CD4-positive, alpha-beta T cell treated with Interleukin-4 for 1 hour (primary cell): ENCODE results near the gene PRTFDC1.

Experiments used
- DNase-seq, 2 donors: peaks; one replicate each; pipeline ENCODE4 v3.0.0-alpha.2; 2020 to 2022

Gene PRTFDC1

DNA sequence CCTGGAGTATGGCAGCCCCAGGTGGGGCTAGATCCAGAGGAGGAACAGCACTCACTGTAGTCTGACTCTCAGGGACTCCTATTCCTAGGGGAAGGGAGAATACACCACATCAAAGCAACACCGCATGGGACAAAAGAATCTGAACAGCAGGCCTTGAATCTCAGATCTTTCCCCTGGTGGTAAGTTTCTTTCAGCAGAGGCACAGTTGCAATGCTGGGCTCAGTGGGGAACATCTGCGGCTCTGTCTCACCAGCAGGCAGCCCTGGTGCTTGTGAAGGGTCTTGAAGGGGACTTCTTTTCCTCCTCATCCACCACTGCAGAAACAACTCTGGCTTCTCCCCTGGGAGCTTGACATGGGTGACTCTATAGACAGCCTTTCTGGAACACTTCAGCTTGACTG, 117.5 kb downstream of the PRTFDC1 start:
- no peak for DNase-seq

DNA sequence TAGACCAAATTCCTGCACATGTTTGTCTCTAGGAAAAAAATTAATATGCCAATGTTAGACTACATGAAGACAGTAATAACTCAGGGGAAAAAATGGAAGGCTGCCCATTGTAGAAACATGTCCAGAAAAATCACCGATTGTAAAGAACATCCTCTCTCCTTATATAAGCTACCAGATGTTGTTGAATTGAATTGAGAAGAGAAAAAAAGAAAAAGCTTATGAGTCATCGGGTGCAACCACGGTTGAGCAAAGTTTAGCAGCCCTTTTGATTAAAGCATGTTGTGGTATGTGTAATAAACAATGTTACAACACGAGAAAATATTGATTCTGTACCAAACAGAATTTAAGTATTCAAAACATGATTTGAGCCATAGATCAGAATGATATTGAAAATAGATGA, 126.4 kb downstream of the PRTFDC1 start:
- DNase-seq = peak in 1 of 2 donors; percentile 7

DNA sequence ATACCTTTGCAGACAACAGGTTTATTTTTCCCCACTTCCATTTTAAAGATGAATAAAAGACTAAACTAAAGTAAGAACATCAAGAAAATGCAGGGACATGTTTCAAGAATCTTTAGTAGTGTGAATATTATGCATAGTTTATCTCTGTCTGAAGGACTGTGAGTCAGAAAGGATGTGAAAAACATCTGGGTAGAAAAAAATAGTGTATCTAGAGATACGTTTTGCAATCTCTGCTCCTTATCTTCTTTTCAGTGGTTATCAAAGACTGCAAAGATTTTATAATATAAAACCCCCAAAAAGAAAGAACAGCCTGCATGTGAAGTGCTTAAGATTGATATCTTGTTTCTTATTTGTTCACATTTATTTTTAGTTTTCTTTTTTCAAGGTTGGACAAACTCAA, 126.9 kb downstream of the PRTFDC1 start:
- DNase-seq = peak in 1 of 2 donors; percentile 3

DNA sequence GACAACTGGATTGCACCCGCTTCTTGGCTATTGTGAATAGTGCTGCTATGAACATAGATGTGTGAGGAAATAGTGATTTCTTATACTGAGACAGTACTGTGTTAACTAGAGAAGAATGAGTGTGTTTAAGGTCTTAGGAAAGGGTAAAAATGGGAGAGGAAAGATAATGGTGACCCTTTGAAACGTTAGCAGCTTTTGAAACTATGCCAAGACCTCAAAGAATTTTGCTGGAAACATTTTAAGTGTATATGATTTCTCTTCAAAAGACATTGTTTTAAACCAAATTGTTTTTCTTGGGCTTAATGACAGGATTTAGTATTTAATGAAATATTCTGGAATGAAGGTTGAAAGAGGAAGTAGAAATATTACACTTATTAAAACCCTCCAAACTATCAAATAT, 127.9 kb downstream of the PRTFDC1 start:
- DNase-seq = no peak

DNA sequence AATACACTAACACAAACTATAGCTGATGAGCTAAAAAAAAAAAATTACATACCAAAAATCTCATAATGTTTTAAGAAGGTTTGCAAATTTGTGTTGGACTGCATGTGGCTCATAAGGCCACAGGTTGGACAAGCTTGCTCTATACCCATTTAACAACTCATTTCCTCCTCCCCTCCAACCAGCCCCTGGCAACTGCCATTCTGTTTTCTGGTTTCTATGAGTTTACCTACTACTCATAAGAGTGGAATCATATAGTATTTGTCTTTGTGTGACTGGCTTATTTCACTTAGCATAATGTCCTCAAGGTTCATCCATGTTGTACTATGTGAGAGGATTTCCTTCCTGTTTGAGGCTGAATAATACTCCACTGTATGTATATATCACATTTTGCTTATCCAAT, 128.3 kb downstream of the PRTFDC1 start:
- no peak for DNase-seq

DNA sequence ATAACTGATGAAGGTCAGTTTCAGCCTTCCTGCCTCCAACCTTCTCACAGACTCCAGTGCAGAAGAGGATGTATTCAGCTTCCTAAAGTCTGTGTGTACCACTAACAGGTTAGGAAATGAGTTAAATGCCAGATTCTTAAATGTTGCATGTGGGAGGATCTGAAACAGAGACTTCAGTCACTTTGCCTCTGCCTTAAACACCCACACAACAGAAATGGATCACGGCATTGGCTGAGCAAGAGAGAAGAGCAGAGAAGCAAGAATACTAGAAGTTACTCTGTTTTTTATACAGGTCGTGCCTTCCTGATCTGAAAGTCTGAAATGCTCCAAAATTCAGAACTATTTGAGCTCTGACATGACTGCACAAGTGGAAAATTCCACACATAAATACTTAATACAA, 129.8 kb downstream of the PRTFDC1 start:
- DNase-seq = no peak

DNA sequence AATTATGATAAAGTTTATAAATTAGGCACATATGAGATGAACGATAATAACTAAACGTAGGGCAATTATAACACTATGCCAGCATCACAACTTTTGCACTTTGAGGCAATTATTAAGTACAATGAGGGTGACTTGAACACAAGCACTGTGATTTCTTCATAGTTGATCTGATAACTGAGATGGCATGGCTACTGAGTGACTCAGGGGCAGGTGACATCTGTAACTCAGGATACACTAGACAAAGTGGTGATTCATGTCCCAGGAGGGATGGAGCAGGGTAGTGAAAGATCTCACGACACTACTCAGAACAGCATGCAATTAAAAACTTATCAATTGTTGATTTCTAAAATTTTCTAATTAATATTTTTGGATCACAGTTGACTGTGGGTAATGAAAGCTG, 130.4 kb downstream of the PRTFDC1 start:
- DNase-seq = no peak

DNA sequence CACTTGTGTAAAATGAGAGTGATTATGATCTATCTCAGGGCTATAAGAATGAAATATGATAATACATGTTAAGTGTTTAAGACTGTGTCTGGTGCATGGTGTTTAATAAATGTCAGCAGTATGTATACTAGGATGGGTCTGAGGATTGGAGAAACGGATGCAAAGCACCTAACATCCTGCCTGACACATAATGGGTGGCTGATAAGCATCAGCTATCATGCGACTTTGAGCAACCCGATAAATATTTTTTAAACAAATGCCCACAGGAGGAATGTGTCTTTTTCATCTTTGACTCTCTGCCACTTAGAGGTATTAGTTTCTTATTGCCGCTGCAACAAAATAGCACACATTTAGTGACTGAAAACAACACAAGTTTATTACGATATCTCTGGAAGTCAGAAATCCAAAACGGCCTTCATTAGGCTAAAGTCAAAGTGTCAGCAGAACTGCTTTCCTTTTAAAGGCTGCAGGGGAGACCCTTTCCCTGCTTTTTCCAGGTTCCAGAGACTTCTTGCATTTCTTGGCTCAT, 135.5 kb downstream of the PRTFDC1 start:
- no peak for DNase-seq

DNA sequence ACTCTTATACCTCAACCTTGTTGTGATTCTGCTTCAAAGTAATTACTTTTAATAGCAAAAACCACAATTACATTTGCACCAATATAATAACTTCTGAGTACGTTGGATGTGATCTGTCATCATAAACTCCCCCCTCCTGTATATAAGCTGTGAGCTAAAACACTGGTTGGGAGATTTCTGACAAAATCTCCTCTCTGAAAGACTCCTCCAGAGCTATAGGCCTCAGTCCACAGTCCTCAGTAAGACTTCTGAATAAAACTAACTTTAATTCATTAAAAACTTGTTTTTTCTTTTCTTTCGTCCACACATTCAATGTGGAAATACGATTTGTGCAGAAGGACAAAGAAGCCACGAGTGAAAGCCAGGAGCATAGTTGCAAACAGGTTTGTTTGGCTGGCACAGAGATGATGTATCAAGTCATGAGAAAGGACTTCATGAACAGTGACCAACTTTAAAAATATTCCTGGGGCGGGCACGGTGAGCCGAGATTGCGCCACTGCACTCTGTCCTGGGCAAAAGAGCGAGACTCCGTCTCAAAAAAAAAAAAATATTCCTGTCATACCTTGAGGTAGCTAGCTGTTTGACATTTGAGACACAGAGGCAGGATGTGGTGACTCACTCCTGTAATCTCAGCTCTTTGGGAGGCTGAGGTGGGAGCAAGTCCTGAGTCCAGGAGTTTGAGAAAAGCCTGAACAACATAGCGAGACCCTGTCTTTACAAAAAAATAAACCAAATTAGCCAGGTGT, 137.7 kb downstream of the PRTFDC1 start:
- no peak for DNase-seq

DNA sequence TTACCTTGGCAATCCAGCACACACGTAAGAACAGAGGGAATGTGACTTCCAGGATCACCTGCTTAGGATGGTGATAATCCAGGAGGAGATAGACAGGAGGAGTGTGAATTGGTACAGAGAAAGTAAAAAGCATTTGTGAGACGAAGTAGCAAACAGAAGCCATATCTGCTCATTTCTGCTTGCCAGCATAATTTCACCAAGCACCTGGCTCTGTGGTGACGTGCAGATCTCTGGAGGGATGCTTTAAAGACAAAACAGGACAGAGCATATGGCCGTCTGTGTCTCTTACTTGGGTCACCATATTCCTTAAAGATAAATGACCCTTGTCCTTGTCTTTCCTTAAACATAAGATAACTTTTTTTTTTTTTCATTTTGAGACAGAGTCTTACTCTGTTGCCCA, 138.6 kb downstream of the PRTFDC1 start:
- no peak for DNase-seq

DNA sequence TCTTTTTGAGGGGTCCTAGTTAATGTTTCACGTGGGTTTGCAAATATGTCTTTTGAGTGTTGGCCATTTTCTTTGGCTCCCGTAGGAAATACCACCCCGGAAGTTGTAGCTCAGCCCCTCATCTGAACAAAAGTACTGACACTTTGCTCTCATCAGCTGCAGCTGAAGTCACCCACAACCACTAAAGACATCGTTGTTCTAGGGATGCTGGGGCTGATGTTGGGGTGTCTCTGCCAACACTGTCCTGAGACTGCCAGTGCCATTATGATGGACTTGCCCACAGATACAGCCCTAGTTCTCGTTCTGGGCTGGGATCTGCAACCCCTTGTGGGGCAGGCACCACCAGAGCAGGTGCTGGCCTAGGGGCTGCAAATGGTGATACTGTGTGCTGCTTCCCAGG, 146.1 kb downstream of the PRTFDC1 start:
- no peak for DNase-seq

DNA sequence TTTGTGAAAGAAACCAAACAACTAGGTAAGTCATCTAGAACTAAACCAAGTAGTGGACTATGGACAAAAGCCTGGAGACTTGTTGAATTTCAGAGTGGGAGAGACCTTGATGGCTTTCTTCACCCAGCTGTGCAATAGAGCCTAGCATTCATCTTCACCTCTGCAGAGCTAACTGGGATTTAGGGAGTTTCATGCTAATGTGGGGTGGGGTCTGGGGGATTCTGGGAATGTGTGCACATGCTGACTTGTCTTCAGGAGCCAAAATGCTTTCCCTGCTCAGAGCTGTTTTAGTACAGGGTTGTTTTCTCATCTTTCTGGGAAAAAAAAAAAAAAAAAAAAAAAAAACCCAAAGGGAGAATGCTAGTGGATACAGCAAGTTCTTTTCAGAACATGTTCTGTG, 147.4 kb downstream of the PRTFDC1 start:
- DNase-seq = no peak

DNA sequence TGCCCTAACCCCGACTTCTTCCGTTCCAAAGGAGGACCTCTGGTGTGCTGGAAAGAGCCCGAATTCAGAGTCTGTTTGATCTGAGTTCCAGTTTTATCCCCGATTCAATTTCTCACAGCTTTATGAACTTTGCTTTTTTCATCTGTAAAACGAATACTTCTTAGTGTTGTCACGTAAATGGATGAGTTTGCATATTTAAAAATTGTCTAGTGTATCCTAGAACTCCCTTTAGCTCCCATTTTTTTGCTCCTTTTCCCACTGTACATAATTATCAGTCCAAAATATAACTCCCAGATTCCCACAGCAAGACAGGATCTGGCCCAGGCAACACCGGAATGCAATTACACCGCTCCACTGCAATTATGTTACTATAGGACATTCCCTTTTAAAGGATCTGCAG, 148.0 kb downstream of the PRTFDC1 start:
- no peak for DNase-seq

DNA sequence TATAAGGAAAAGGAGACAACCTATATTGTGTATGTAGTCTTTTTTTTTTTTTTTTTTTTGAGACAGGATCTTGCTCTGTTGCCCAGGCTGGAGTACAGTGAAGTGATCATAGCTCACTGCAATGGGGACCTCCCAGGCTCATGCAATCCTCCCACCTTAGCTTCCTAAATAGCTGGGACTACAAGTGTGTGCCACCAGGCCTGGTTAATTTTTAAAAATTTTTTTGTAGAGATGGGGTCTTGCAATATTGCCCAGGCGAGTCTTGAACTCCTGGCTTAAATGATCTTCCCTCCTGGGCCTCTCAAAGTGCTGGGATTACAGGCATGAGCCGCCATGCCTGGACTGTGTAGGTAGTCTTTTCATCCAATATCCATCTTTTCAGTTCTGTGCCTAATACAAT, 150.0 kb downstream of the PRTFDC1 start:
- DNase-seq = no peak

DNA sequence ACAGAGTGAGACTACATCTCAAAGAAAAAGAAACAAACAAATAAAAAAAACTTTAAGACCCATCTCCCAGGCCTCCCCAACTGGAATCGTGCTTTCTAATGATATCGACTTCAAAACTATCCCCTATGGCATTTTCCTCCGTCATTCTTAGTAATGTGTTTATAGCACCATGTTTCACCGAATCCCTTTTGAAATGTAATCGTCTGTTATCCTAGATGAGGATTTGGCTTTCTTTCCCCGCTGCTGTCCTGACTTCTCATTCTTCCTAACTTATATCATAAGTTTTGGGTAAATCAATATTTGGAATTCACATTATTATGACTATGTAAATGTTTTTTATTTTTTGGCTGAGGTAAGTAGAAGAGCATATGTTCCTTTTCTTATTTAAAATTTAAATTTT, 151.5 kb downstream of the PRTFDC1 start:
- DNase-seq = no peak
